T-helper 17 cell (primary cell): ENCODE measurements around the gene SDK1. TPM values are rescaled to one million over a fixed set of nuclear protein-coding genes. Genes with fewer than 3 reads are reported as not detected.

Experiments
- ATAC-seq: fragments of 150-1000 bp; cut with Tn5 transposase; 2 replicates; pipeline ENCODE4 v1.10.0; 2021; ENCODE audit warnings: mild to moderate bottlenecking, moderate library complexity
- DNase-seq, 3 donors: peaks; one replicate each; pipeline versions ENCODE4 v3.0.0 to v3.0.0-alpha.2; 2020 to 2021
- H3K9me3 ChIP-seq: one replicate; pipeline ENCODE4 v1.7.0; 2013; ENCODE audit warnings: low read length, mild to moderate bottlenecking; ENCODE audit not compliant: control insufficient read depth, poor library complexity, severe bottlenecking
- H3K27ac Mint-ChIP-seq: one replicate; pipeline ENCODE4 v1.8.0; 2022; ENCODE audit warnings: mild to moderate bottlenecking, moderate library complexity, mixed read lengths
- H3K27me3 Mint-ChIP-seq: one replicate; pipeline ENCODE4 v1.8.0; 2022; ENCODE audit warnings: mixed read lengths
- H3K36me3 Mint-ChIP-seq: one replicate; pipeline ENCODE4 v1.8.0; 2022; ENCODE audit warnings: low read depth, mixed read lengths
- H3K4me1 Mint-ChIP-seq: one replicate; pipeline ENCODE4 v1.8.0; 2022; ENCODE audit warnings: mild to moderate bottlenecking, mixed read lengths
- H3K4me3 Mint-ChIP-seq: one replicate; pipeline ENCODE4 v1.8.0; 2022; ENCODE audit warnings: mild to moderate bottlenecking, moderate library complexity, mixed read lengths
- total RNA-seq, 4 donors: library from RNA in 2 of 4; stranded (reverse) in 2 of 4; gene quantifications; one replicate each; pipeline ENCODE4 v1.2.3 and lab custom pipeline; 2022 to 2026

SDK1 gene
- total RNA-seq, 2 donors from 2014 or later, result 0.12 to 0.13 TPM

DNA sequence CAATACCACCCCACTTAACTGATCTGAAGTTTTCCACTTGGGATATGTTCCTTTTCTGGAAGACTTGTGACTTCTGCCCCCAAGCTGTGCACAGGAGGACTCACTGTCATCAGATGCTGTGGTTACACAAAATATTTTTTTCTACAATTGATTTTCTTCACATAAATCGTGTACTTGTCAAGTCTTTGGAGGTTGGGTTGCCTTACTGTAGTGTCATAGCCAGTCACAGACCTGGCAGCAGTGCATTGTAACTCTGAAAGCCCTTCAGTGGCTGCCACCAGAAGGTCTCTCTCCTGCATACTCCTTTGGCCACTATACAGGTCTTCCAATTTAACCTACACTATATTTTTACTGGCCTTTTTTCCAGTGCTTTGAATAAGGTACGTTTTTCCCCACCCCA lies 73.2 kb downstream of the SDK1 start:
- Mint-ChIP-seq H3K4me1 (peaks cover 6% of the 10 kb centered on the region), H3K4me3 (no peak overlapping the region), H3K36me3 (peaks cover 4% of the 10 kb centered on the region), H3K27me3 (peaks cover 83% of the 10 kb centered on the region), H3K27ac (no peak overlapping the region)
- DNase-seq (no peak), ATAC-seq (no peak)
- no peaks in the 10 kb centered on the region for H3K9me3 ChIP-seq

DNA sequence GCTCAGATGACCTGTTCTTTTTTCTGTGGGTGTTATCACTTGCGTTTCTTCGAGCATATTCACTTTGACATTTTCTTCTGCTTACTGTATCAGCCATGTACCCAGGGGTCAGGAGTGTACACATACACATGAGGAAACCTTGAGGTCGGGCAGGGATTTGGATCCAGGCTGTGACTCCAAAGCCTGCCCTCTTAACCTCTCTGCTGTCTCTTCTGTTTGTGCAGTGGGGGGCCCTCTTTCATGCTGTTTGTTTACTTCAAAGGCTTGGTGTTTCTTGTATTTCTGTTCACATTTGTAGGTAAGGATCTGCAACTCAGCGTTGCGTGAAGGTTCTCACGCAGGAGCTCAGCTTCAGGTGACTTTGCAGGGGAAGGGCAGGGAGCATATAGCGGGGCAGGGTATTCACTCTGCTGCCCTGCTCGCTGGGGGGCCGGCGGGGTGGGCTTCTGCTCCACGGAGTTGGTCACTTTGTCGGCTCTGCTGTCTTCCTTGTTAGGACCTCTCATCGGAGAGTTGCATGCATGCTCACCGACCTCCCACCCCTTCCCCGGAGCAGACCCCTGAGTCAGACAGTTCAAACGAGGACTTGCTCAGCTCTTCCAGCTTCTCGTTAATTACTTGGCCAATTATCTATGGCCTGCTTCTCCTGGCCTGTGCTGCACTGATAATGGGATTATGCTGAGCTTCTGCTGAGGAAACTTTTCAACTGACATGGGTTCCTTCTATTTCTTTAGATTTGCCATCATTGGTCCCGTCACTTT lies 77.5 kb downstream of the SDK1 start:
- ATAC-seq (no peak), DNase-seq (no peak)
- Mint-ChIP-seq H3K27me3 (peaks cover 64% of the 10 kb centered on the region), H3K36me3 (peaks cover 2% of the 10 kb centered on the region), H3K27ac (no peak overlapping the region), H3K4me1 (no peaks in the 10 kb centered on the region), H3K4me3 (no peak overlapping the region)
- H3K9me3 ChIP-seq, result no peaks in the 10 kb centered on the region

GRCh38 chr7:3380034-3380433 lies 79.0 kb downstream of the SDK1 start:
- Mint-ChIP-seq H3K27ac (no peak overlapping the region), H3K27me3 (peaks cover 51% of the 10 kb centered on the region)
- no peak for ATAC-seq

DNA sequence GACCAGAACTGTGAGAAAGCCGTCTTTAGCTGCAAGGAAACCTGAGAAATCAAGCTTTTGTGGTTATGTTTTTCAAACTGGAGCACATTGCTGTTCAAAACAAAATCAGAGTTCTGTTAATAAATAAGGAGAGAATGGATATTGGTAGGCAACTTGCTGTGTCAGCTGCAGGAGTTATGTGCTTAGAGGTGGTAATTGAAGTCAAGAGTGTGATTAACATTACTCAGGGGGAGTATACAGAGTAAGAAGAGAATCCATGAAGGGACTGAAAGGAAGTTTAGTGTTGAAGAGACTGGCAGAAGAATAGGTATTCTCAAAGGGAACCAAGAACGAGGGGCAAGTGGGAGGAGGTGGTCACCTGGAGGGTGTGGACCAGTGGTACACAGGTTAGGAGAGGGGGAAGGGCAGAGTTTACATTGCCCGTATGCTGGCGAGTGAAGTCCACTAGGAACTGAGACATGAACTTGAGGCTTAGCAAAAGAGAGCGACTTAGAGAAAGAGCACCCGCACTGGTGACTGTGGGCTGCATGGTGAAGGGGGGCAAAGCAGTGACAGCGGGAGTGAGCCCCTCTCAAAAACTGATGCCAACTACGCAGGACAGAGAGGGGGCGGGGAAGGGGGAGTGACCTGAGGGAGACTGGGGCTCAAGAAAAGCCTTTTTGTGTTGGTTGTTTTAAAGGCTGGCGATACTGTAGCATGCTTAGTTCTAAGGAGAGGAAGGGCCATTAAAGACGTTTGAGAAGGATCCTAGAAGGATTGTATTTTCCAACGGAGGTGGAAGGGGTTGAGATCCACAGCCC lies 80.0 kb downstream of the SDK1 start:
- H3K27me3 Mint-ChIP-seq, result peaks cover 40% of the 10 kb centered on the region
- H3K4me1 Mint-ChIP-seq, result peaks cover 2% of the 10 kb centered on the region
- peaks cover 2% of the 10 kb centered on the region for H3K36me3 Mint-ChIP-seq
- no peak overlapping the region for H3K27ac Mint-ChIP-seq
- no peak overlapping the region for H3K4me3 Mint-ChIP-seq
- DNase-seq (no peak), ATAC-seq (no peak)
- H3K9me3 ChIP-seq, result no peaks in the 10 kb centered on the region

More at GRCh38 chr7:3380034-3380433, 79.0 kb downstream of the SDK1 start:
- peaks cover 2% of the 10 kb centered on the region for H3K36me3 Mint-ChIP-seq
- DNase-seq, result no peak
- H3K4me1 Mint-ChIP-seq, result no peaks in the 10 kb centered on the region
- no peaks in the 10 kb centered on the region for H3K9me3 ChIP-seq
- H3K4me3 Mint-ChIP-seq, result no peak overlapping the region

- Mint-ChIP-seq H3K4me3 (no peak overlapping the region), H3K27ac (no peak overlapping the region), H3K4me1 (peaks cover 2% of the 10 kb centered on the region), H3K36me3 (no peaks in the 10 kb centered on the region), H3K27me3 (peaks cover 10% of the 10 kb centered on the region)
- ATAC-seq (no peak), DNase-seq (no peak)
- H3K9me3 ChIP-seq, result no peaks in the 10 kb centered on the region
Observed at GRCh38 chr7:3386423-3387190, 85.6 kb downstream of the SDK1 start.

GRCh38 chr7:3393862-3394261 lies 92.8 kb downstream of the SDK1 start:
- H3K27ac Mint-ChIP-seq, result no peak overlapping the region
- peaks cover 2% of the 10 kb centered on the region for H3K36me3 Mint-ChIP-seq
- no peaks in the 10 kb centered on the region for H3K4me1 Mint-ChIP-seq
- DNase-seq (no peak), ATAC-seq (no peak)
- no peaks in the 10 kb centered on the region for H3K9me3 ChIP-seq
- H3K27me3 Mint-ChIP-seq, result no peaks in the 10 kb centered on the region
- H3K4me3 Mint-ChIP-seq, result no peak overlapping the region

DNA sequence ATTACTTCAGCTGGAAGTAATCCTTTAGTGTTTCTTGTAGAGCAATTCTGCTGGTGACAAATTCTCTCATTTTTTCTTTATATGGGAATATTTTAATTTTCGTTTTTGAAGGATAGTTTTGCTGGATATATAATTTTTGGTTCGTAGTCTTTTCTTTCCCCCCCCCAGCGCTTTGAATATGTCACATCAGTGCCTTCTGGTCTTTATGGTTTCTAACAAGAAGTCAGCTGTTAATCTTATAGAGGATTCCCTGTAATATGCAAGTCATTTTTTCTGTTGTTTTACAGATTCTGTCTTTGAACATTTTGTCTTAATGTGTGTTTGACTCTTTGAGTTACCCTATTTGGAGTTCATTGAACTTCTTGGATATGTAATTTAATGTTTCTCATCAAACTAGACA lies 96.3 kb downstream of the SDK1 start:
- ATAC-seq, result no peak

DNA sequence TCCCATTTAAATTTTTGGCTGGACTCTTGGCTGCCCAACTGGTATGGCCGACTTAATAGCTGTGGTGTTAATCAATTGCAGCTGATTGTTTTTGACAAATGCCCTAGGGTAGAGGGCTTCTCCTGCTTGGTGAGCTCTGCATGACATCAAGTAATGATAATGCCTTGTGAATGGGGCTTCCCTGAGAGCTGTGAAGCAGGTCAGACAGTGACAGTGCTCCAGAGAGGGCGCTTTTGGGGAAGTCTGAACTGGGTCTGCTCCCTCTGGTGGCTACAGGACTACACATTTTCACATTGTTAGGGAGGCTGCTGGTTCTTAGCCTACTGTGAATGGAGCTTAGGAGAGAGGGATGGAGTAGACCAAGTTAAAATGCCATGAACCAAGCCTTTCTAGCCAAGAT lies 98.8 kb downstream of the SDK1 start:
- no peaks in the 10 kb centered on the region for H3K9me3 ChIP-seq
- no peaks in the 10 kb centered on the region for H3K4me1 Mint-ChIP-seq
- ATAC-seq, result no peak
- H3K27ac Mint-ChIP-seq, result no peak overlapping the region
- no peak for DNase-seq
- H3K4me3 Mint-ChIP-seq, result no peak overlapping the region
- H3K27me3 Mint-ChIP-seq, result peaks cover 35% of the 10 kb centered on the region
- H3K36me3 Mint-ChIP-seq, result peaks cover 4% of the 10 kb centered on the region

More for the DNA sequence above, 96.3 kb downstream of the SDK1 start:
- peaks cover 4% of the 10 kb centered on the region for H3K36me3 Mint-ChIP-seq
- H3K4me3 Mint-ChIP-seq, result no peak overlapping the region
- no peaks in the 10 kb centered on the region for H3K9me3 ChIP-seq
- H3K27ac Mint-ChIP-seq, result no peak overlapping the region
- peaks cover 23% of the 10 kb centered on the region for H3K27me3 Mint-ChIP-seq
- no peaks in the 10 kb centered on the region for H3K4me1 Mint-ChIP-seq
- no peak for DNase-seq

GRCh38 chr7:3404501-3404900 lies 103.4 kb downstream of the SDK1 start:
- no peak for DNase-seq
- no peak for ATAC-seq
- Mint-ChIP-seq H3K36me3 (no peaks in the 10 kb centered on the region), H3K4me3 (no peak overlapping the region), H3K4me1 (peaks cover 6% of the 10 kb centered on the region), H3K27me3 (peaks cover 73% of the 10 kb centered on the region), H3K27ac (no peak overlapping the region)
- no peaks in the 10 kb centered on the region for H3K9me3 ChIP-seq

GRCh38 chr7:3408814-3409595 lies 108.0 kb downstream of the SDK1 start:
- no peak for DNase-seq
- Mint-ChIP-seq H3K27me3 (peaks cover 75% of the 10 kb centered on the region), H3K4me3 (no peak overlapping the region), H3K4me1 (peaks cover 8% of the 10 kb centered on the region), H3K36me3 (no peaks in the 10 kb centered on the region), H3K27ac (no peak overlapping the region)
- H3K9me3 ChIP-seq, result no peaks in the 10 kb centered on the region
- ATAC-seq, result no peak

DNA sequence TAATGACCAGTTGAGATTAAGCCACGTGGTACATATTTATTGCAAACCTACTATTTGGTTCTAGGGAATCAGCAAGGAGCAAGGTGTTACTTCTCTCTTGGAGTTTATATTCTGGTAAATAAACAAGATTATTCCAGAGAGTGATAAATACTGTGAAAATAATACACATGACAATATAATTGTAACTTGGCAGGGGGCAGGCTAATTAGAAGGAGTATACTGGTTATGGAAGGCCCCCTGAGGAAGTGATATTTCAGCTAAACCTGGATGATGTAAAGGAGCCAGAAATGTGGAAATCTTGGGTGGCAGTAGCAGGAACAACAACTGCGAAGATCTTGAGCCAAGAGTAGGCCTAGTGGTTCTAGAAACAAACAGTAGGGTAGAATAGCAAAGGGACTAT lies 111.8 kb downstream of the SDK1 start:
- Mint-ChIP-seq H3K27ac (no peak overlapping the region), H3K4me3 (no peak overlapping the region), H3K36me3 (no peaks in the 10 kb centered on the region), H3K4me1 (peaks cover 8% of the 10 kb centered on the region), H3K27me3 (peaks cover 66% of the 10 kb centered on the region)
- DNase-seq, result no peak
- ATAC-seq, result no peak
- H3K9me3 ChIP-seq, result no peaks in the 10 kb centered on the region

DNA sequence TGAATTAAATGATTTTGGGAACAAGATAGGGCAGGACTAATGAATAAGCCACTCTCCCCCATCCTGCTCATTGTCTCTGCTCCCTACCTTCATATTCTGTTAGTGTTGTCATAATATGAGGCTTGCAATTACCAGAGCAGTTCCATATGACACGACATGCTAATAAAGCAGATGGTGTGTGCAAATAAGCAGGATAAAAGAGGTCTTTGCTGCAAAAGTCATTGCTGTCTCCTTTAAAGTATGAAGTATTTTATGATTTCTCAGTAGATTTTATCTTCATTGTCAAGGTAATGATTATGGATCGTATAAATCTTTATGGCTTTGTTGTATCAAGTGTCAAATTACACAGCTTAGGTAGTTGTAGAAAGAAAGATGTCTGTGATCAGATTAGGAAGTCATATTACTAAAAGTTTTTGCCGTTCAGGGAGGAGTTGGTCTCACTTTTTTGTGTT lies 114.8 kb downstream of the SDK1 start:
- no peaks in the 10 kb centered on the region for H3K9me3 ChIP-seq
- Mint-ChIP-seq H3K27me3 (peaks cover 50% of the 10 kb centered on the region), H3K4me1 (no peaks in the 10 kb centered on the region), H3K27ac (no peak overlapping the region), H3K36me3 (no peaks in the 10 kb centered on the region), H3K4me3 (no peak overlapping the region)
- ATAC-seq (no peak), DNase-seq (no peak)
